Adrenal gland (tissue), 12 donors: ENCODE measurements around the gene LPCAT4. TPM values are rescaled to one million over a fixed set of nuclear protein-coding genes. Genes with fewer than 3 reads are reported as not detected.
A peak's percentile ranks its signal among the peaks of the same experiment; 100 is the strongest.

Experiments
- DNase-seq, 7 donors: peaks; one replicate each; pipeline ENCODE4 v3.0.0-alpha.2; 2019 to 2020
- H3K27ac ChIP-seq, 5 donors: fragments of 200-600 bp; sonication (generic) in 4 of 5; 1 replicate in 3 of 5; 2 replicates in 2 of 5; pipeline versions ENCODE4 v1.5.1 to v1.8.0; 2016 to 2020; ENCODE audit warnings: mild to moderate bottlenecking in 1 of 5
- H3K27me3 ChIP-seq: fragments of 200-600 bp; 2 replicates; pipeline ENCODE4 v1.8.0; 2021
- H3K36me3 ChIP-seq, 2 donors: fragments of 200-600 bp; replicated peaks in 1 of 2; 1 replicate in 1 of 2; 2 replicates in 1 of 2; pipeline versions ENCODE4 v1.5.1 to v1.8.0; 2018 to 2022
- H3K4me1 ChIP-seq, 2 donors: fragments of 200-600 bp; replicated peaks in 1 of 2; 1 replicate in 1 of 2; 2 replicates in 1 of 2; pipeline versions ENCODE4 v1.5.1 to v1.8.0; 2018 to 2021
- H3K4me3 ChIP-seq, 4 donors: fragments of 200-600 bp; sonication (generic) in 3 of 4; one replicate each; pipeline ENCODE4 v1.5.1; 2016 to 2018
- H3K9me3 ChIP-seq, 3 donors: fragments of 200-600 bp; sonication (generic) in 1 of 3; replicated peaks in 1 of 3; 1 replicate in 2 of 3; 2 replicates in 1 of 3; pipeline versions ENCODE4 v1.5.1 to v1.8.0; 2016 to 2021
- CTCF ChIP-seq, 6 experiments: fragments of 450-650 bp in 4 of 6; fragments of 200-600 bp in 2 of 6; sonication (generic) in 1 of 6; IDR thresholded peaks; 1 replicate in 5 of 6; 2 replicates in 1 of 6; pipeline versions ENCODE4 v1.5.1 to v1.8.0; 2016 to 2021; ENCODE audit warnings: antibody characterized with exemption in 6 of 6, mild to moderate bottlenecking in 2 of 6, moderate library complexity in 1 of 6
- POLR2A ChIP-seq, 2 donors: fragments of 450-650 bp; IDR thresholded peaks; one replicate each; pipeline ENCODE4 v1.6.1; 2017; ENCODE audit warnings: antibody characterized with exemption in 2 of 2, mild to moderate bottlenecking in 2 of 2, moderate library complexity in 1 of 2
- WGBS, 4 donors: extraction: QIAGEN DNeasy Blood & Tissue Kit in 2 of 4; methylation state at CpG; one replicate each; pipeline versions ENCODE4 v1.1.5 to v1.1.7; 2013 to 2017; 5-methylcytosine and 5-hydroxymethylcytosine counted together
- intact Hi-C, 2 donors: fragments of 100-400 bp; cut with DNase I; formaldehyde crosslinking; loops; one replicate each; pipeline versions ENCODE4 v1.14.1 to v1.15.0; 2022 to 2023
- polyA plus RNA-seq, 3 donors: library from polyadenylated mRNA; stranded (reverse); fragments of 200-250 nt in 2 of 3; fragments of 350-450 nt in 1 of 3; fragmentation: Illumina TruSeq in 1 of 3; extraction: RNeasy Lipid Tissue Mini Kit (QIAGEN cat#74804) in 1 of 3; gene quantifications; one replicate each; pipeline ENCODE4 v1.2.3, GENCODE V29; 2013 to 2014
- total RNA-seq, 9 donors: library from RNA; depleted of rRNA in 4 of 9; stranded (reverse); fragments of >200 nt in 4 of 9; fragments of 120-200 nt in 1 of 9; fragmentation: NEBNext Ultra II Directional in 1 of 9; extraction: Animal tissue kit (Norgen Biotek cat#: 25700) in 1 of 9; gene quantifications; one replicate each; pipeline versions ENCODE4 v1.1.0 to v1.2.4, GENCODE V29; 2013 to 2023
- donor health status: healthy with polysubstance abuse.
- donor health status: Bipolar disorder and iron deficiency.
- donor health status: DM: yes; HTN: yes; CAD: no.
- donor health status: DM: no; HTN: no; CAD: no.
- donor health status: DM: no; HTN: no; CAD: no.
- donor health status: DM: yes; HTN: yes; CAD: no.

Gene LPCAT4
- total and polyA plus RNA-seq, 12 donors: 1.2 to 31.6 (median 12.6) TPM

- DNase-seq: peak in 3 of 7 donors; percentile 10 to 26 (median 21)
- Histone ChIP-seq H3K9me3 (no peaks in the 10 kb centered on the region), H3K4me1 (peaks cover 8 to 24% of the 10 kb centered on the region in 2 donors), H3K4me3 (peak overlapping the region; percentile 64 to 91 (median 72)), H3K36me3 (peaks cover 0 to 9% of the 10 kb centered on the region in 2 donors), H3K27me3 (no peaks in the 10 kb centered on the region), H3K27ac (peak overlapping the region in 4 of 5 donors; percentile 71 to 93 (median 79))
- 2% methylated on average over 20 to 26 of the region's 26 CpGs for WGBS, 4 donors
- no peak for TF ChIP-seq POLR2A (IDR thresholded peaks at IDR 0.05)
- no peak for TF ChIP-seq CTCF (IDR thresholded peaks at IDR 0.05)
- intact Hi-C loops: no loop called here
Observed at GRCh38 chr15:34336991-34337556, 29.9 kb downstream of the LPCAT4 start.

GRCh38 chr15:34336231-34336990 is 30.6 kb downstream of the LPCAT4 start:
- intact Hi-C loops: no loop called here
- DNase-seq: peak in 1 of 7 donors; percentile 51
- whole genome bisulfite sequencing, 4 donors: 76 to 87% (median 82%) methylated on average over 16 of the region's 16 CpGs
- no peaks in the 10 kb centered on the region for H3K9me3 ChIP-seq
- peaks cover 0 to 9% of the 10 kb centered on the region in 2 donors for H3K36me3 ChIP-seq
- TF ChIP-seq CTCF (IDR thresholded peaks at IDR 0.05): no peak
- no peak for TF ChIP-seq POLR2A (IDR thresholded peaks at IDR 0.05)
- H3K4me1 ChIP-seq: peaks cover 5 to 20% of the 10 kb centered on the region in 2 donors
- H3K27ac ChIP-seq: peak overlapping the region in 1 of 5 donors; percentile 86
- H3K4me3 ChIP-seq: peak overlapping the region in 2 of 4 donors; percentile 64 to 77
- H3K27me3 ChIP-seq: no peaks in the 10 kb centered on the region

GRCh38 chr15:34335176-34336032 is 31.6 kb downstream of the LPCAT4 start:
- intact Hi-C loops: no loop called here
- H3K9me3 ChIP-seq: no peaks in the 10 kb centered on the region
- H3K27ac ChIP-seq: peak overlapping the region in 2 of 5 donors; percentile 18 to 86
- WGBS, 4 donors: 71 to 75% (median 73%) methylated on average over 3 of the region's 3 CpGs
- H3K27me3 ChIP-seq: no peaks in the 10 kb centered on the region
- peak overlapping the region in 1 of 4 donors; percentile 77 for H3K4me3 ChIP-seq
- no peak for DNase-seq
- H3K4me1 ChIP-seq: peaks cover 5 to 20% of the 10 kb centered on the region in 2 donors
- TF ChIP-seq CTCF (IDR thresholded peaks at IDR 0.05) (no peak), POLR2A (IDR thresholded peaks at IDR 0.05) (no peak)
- H3K36me3 ChIP-seq: peaks cover 0 to 9% of the 10 kb centered on the region in 2 donors

- intact Hi-C loops: no loop called here
- peaks cover 0 to 9% of the 10 kb centered on the region in 2 donors for H3K36me3 ChIP-seq
- no peaks in the 10 kb centered on the region for H3K9me3 ChIP-seq
- H3K27me3 ChIP-seq: no peaks in the 10 kb centered on the region
- 75 to 84% (median 80%) methylated on average over 4 of the region's 4 CpGs for WGBS, 4 donors
- no peak for TF ChIP-seq CTCF (IDR thresholded peaks at IDR 0.05)
- no peak for TF ChIP-seq POLR2A (IDR thresholded peaks at IDR 0.05)
- peak overlapping the region in 1 of 4 donors; percentile 25 for H3K4me3 ChIP-seq
- peak overlapping the region in 2 of 5 donors; percentile 9 to 40 for H3K27ac ChIP-seq
- DNase-seq: no peak
- H3K4me1 ChIP-seq: peaks cover 5 to 20% of the 10 kb centered on the region in 2 donors
Observed at GRCh38 chr15:34334672-34335071, 32.3 kb downstream of the LPCAT4 start.
